ENCODE results near the gene DOCK8. TPM values are rescaled to one million over a fixed set of nuclear protein-coding genes. Genes with fewer than 3 reads are reported as not detected.
"Not testable (repeated sequence)": the region's sequence is repeated elsewhere in the genome, so short reads cannot be mapped to it uniquely, and the experiment has no call there.

DOCK8 gene
- total and polyA plus RNA-seq, 2 experiments from 2014 or later = 0.94 to 1.2 TPM

DNA sequence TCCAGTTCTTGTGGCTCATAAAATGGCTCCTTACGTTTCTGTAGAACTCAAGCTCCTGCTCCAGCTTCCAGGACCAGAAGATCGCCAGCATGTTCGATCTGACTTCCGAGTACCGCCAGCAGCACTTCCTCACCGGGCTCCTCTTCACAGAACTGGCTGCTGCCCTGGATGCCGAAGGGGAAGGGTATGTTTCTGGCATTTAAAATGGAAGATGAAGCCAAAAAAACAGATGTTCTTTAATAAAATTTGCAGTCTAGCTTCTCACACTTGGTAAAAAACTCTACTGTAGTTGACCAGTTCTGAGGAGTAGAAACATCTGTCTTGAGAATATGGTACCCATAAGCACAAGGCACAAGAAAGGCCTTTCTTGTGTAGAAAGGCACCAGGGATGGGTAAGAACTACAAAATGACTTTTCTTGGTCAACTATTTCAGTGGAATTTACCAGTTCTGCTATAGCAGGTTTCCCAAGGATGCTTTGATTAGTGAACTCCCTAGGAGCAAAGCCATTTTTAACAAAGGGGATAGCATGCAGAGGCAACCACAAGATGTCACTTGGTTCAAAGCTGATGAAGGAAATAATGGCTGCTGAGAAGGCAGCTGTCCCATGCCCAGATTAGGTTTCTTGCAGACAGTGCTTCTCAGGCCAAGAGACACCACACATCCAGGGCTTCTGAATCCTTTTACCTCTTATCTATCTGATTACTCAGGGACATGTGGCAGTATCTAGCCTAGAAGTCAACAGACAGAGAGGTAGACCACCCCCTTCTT lies 192.4 kb downstream of the DOCK8 start:
- no peak overlapping the region for H3K27ac ChIP-seq (ENCODE audit: low read depth)
- H3K36me3 ChIP-seq (ENCODE audit: insufficient read depth) = no peaks in the 10 kb centered on the region
- H3K27me3 ChIP-seq (ENCODE audit: insufficient read depth) = no peaks in the 10 kb centered on the region
- Mint-ChIP-seq H3K4me3 (no peak overlapping the region), H3K27ac (no peak overlapping the region), H3K27me3 (ENCODE audit: insufficient read depth, low read depth, poor library complexity) (peaks cover 3% of the 10 kb centered on the region), H3K36me3 (ENCODE audit: low read depth) (peaks cover 2% of the 10 kb centered on the region; the same call in 2 of the 3 replicates), H3K9me3 (no peaks in the 10 kb centered on the region; the same call in 2 of the 3 replicates), H3K4me1 (peaks cover 22% of the 10 kb centered on the region)
- H4K20me1 ChIP-seq (replicated peaks; ENCODE audit: insufficient read depth) = no peaks in the 10 kb centered on the region
- H3F3A ChIP-seq (replicated peaks; ENCODE audit: low read depth) = no peaks in the 10 kb centered on the region
- DNase-seq (ENCODE audit: low spot score) (no peak), ATAC-seq (no peak)
- no peaks in the 10 kb centered on the region for H3K79me2 ChIP-seq (replicated peaks; ENCODE audit: insufficient read depth)
- TF ChIP-seq ZNF331 (CRISPR knock-in tag; IDR thresholded peaks at IDR 0.05; ENCODE audit: low read depth) = no peak
- no peak for TF ChIP-seq EZH2phosphoT487 (IDR thresholded peaks at IDR 0.05; ENCODE audit: unreplicated experiment)
- TF ChIP-seq, protein P1, sequence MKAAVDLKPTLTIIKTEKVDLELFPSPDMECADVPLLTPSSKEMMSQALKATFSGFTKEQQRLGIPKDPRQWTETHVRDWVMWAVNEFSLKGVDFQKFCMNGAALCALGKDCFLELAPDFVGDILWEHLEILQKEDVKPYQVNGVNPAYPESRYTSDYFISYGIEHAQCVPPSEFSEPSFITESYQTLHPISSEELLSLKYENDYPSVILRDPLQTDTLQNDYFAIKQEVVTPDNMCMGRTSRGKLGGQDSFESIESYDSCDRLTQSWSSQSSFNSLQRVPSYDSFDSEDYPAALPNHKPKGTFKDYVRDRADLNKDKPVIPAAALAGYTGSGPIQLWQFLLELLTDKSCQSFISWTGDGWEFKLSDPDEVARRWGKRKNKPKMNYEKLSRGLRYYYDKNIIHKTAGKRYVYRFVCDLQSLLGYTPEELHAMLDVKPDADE (IDR thresholded peaks at IDR 0.05) = no peak
- TF ChIP-seq, protein P2, sequence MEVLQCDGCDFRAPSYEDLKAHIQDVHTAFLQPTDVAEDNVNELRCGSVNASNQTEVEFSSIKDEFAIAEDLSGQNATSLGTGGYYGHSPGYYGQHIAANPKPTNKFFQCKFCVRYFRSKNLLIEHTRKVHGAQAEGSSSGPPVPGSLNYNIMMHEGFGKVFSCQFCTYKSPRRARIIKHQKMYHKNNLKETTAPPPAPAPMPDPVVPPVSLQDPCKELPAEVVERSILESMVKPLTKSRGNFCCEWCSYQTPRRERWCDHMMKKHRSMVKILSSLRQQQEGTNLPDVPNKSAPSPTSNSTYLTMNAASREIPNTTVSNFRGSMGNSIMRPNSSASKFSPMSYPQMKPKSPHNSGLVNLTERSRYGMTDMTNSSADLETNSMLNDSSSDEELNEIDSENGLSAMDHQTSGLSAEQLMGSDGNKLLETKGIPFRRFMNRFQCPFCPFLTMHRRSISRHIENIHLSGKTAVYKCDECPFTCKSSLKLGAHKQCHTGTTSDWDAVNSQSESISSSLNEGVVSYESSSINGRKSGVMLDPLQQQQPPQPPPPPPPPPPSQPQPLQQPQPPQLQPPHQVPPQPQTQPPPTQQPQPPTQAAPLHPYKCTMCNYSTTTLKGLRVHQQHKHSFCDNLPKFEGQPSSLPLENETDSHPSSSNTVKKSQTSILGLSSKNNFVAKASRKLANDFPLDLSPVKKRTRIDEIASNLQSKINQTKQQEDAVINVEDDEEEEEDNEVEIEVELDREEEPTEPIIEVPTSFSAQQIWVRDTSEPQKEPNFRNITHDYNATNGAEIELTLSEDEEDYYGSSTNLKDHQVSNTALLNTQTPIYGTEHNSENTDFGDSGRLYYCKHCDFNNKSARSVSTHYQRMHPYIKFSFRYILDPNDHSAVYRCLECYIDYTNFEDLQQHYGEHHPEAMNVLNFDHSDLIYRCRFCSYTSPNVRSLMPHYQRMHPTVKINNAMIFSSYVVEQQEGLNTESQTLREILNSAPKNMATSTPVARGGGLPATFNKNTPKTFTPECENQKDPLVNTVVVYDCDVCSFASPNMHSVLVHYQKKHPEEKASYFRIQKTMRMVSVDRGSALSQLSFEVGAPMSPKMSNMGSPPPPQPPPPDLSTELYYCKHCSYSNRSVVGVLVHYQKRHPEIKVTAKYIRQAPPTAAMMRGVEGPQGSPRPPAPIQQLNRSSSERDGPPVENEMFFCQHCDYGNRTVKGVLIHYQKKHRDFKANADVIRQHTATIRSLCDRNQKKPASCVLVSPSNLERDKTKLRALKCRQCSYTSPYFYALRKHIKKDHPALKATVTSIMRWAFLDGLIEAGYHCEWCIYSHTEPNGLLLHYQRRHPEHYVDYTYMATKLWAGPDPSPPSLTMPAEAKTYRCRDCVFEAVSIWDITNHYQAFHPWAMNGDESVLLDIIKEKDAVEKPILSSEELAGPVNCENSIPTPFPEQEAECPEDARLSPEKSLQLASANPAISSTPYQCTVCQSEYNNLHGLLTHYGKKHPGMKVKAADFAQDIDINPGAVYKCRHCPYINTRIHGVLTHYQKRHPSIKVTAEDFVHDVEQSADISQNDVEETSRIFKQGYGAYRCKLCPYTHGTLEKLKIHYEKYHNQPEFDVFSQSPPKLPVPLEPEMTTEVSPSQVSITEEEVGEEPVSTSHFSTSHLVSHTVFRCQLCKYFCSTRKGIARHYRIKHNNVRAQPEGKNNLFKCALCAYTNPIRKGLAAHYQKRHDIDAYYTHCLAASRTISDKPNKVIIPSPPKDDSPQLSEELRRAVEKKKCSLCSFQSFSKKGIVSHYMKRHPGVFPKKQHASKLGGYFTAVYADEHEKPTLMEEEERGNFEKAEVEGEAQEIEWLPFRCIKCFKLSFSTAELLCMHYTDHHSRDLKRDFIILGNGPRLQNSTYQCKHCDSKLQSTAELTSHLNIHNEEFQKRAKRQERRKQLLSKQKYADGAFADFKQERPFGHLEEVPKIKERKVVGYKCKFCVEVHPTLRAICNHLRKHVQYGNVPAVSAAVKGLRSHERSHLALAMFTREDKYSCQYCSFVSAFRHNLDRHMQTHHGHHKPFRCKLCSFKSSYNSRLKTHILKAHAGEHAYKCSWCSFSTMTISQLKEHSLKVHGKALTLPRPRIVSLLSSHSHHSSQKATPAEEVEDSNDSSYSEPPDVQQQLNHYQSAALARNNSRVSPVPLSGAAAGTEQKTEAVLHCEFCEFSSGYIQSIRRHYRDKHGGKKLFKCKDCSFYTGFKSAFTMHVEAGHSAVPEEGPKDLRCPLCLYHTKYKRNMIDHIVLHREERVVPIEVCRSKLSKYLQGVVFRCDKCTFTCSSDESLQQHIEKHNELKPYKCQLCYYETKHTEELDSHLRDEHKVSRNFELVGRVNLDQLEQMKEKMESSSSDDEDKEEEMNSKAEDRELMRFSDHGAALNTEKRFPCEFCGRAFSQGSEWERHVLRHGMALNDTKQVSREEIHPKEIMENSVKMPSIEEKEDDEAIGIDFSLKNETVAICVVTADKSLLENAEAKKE (CRISPR knock-in tag; IDR thresholded peaks at IDR 0.05) = no peak
- TF ChIP-seq NANOG (IDR thresholded peaks at IDR 0.05; ENCODE audit: borderline replicate concordance) = no peak
- TF ChIP-seq ZNF114 (CRISPR knock-in tag; IDR thresholded peaks at IDR 0.05) = no peak
- TF ChIP-seq, protein P3, sequence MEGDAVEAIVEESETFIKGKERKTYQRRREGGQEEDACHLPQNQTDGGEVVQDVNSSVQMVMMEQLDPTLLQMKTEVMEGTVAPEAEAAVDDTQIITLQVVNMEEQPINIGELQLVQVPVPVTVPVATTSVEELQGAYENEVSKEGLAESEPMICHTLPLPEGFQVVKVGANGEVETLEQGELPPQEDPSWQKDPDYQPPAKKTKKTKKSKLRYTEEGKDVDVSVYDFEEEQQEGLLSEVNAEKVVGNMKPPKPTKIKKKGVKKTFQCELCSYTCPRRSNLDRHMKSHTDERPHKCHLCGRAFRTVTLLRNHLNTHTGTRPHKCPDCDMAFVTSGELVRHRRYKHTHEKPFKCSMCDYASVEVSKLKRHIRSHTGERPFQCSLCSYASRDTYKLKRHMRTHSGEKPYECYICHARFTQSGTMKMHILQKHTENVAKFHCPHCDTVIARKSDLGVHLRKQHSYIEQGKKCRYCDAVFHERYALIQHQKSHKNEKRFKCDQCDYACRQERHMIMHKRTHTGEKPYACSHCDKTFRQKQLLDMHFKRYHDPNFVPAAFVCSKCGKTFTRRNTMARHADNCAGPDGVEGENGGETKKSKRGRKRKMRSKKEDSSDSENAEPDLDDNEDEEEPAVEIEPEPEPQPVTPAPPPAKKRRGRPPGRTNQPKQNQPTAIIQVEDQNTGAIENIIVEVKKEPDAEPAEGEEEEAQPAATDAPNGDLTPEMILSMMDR (conservative IDR thresholded peaks at IDR 0.05; ENCODE audit: low read depth in 2 of 2) = peak in 1 of 2 experiments; percentile 36; a peak in 2 of 4 replicates
- TF ChIP-seq, protein P4, sequence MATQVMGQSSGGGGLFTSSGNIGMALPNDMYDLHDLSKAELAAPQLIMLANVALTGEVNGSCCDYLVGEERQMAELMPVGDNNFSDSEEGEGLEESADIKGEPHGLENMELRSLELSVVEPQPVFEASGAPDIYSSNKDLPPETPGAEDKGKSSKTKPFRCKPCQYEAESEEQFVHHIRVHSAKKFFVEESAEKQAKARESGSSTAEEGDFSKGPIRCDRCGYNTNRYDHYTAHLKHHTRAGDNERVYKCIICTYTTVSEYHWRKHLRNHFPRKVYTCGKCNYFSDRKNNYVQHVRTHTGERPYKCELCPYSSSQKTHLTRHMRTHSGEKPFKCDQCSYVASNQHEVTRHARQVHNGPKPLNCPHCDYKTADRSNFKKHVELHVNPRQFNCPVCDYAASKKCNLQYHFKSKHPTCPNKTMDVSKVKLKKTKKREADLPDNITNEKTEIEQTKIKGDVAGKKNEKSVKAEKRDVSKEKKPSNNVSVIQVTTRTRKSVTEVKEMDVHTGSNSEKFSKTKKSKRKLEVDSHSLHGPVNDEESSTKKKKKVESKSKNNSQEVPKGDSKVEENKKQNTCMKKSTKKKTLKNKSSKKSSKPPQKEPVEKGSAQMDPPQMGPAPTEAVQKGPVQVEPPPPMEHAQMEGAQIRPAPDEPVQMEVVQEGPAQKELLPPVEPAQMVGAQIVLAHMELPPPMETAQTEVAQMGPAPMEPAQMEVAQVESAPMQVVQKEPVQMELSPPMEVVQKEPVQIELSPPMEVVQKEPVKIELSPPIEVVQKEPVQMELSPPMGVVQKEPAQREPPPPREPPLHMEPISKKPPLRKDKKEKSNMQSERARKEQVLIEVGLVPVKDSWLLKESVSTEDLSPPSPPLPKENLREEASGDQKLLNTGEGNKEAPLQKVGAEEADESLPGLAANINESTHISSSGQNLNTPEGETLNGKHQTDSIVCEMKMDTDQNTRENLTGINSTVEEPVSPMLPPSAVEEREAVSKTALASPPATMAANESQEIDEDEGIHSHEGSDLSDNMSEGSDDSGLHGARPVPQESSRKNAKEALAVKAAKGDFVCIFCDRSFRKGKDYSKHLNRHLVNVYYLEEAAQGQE (IDR thresholded peaks at IDR 0.05; ENCODE audit: unreplicated experiment) = no peak
- H2AFZ ChIP-seq = peak overlapping the region; percentile 74; the same call in 1 of the 2 replicates
- H3K4me3 ChIP-seq = no peak overlapping the region
- H3K9me2 ChIP-seq (ENCODE audit: insufficient read depth) = no peaks in the 10 kb centered on the region
- no peak overlapping the region for H3K4me2 ChIP-seq
- H3K4me1 ChIP-seq (ENCODE audit: insufficient read depth) = peaks cover 20% of the 10 kb centered on the region

DNA sequence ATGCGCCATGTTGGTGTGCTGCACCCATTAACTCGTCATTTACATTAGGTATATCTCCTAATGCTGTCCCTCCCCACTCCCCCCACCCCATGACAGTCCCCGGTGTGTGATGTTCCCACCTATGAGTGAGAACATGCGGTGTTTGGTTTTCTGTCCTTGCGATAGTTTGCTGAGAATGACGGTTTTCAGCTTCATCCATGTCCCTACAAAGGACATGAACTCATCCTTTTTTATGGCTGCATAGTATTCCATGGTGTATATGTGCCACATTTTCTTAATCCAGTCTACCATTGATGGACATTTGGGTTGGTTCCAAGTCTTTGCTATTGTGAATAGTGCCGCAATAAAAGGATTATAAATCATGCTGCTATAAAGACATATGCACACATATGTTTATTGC lies 195.0 kb downstream of the DOCK8 start:
- H3K79me2 ChIP-seq (replicated peaks; ENCODE audit: insufficient read depth); DNase-seq (ENCODE audit: low spot score); H3K27me3 ChIP-seq (ENCODE audit: insufficient read depth); H3K36me3 Mint-ChIP-seq (ENCODE audit: low read depth); H4K20me1 ChIP-seq (replicated peaks; ENCODE audit: insufficient read depth); H3K4me3 Mint-ChIP-seq; H3K27ac ChIP-seq (ENCODE audit: low read depth); H3K4me2 ChIP-seq; H3K36me3 ChIP-seq (ENCODE audit: insufficient read depth); H2AFZ ChIP-seq; H3K9me3 Mint-ChIP-seq; H3K4me3 ChIP-seq; ATAC-seq; H3F3A ChIP-seq (replicated peaks; ENCODE audit: low read depth); H3K27me3 Mint-ChIP-seq (ENCODE audit: insufficient read depth, low read depth, poor library complexity); H3K27ac Mint-ChIP-seq; H3K9me2 ChIP-seq (ENCODE audit: insufficient read depth): not testable (repeated sequence)
- peaks cover 14% of the 10 kb centered on the region for H3K4me1 Mint-ChIP-seq
- peaks cover 14% of the 10 kb centered on the region for H3K4me1 ChIP-seq (ENCODE audit: insufficient read depth)

Data from GM23338 (cell line).